ENCODE measurements around the gene MRPL20. TPM values are rescaled to one million over a fixed set of nuclear protein-coding genes. Genes with fewer than 3 reads are reported as not detected.

The MRPL20 gene
- total RNA-seq, 4 donors from 2014 or later = 93.6 to 119 (median 109) TPM

- Histone ChIP-seq H3K36me3 (peaks cover 17% of the 10 kb centered on the region), H3K9me3 (no peaks in the 10 kb centered on the region), H3K4me3 (no peak overlapping the region), H3K4me1 (peaks cover 9% of the 10 kb centered on the region), H3K27ac (no peak overlapping the region), H3K27me3 (no peaks in the 10 kb centered on the region)
- 84% methylated on average over 5 of the region's 16 CpGs for WGBS
- TF ChIP-seq EP300 (IDR thresholded peaks at IDR 0.05) = no peak
- no peak for TF ChIP-seq CTCF (IDR thresholded peaks at IDR 0.05)
- no peak for TF ChIP-seq POLR2AphosphoS5 (IDR thresholded peaks at IDR 0.05)
- TF ChIP-seq POLR2A (IDR thresholded peaks at IDR 0.05) = no peak
- no peak for DNase-seq (ENCODE audit: low spot score in 2 of 2)
Measured at GRCh38 chr1:1380860-1381259, 26.2 kb downstream of the MRPL20 start.

GRCh38 chr1:1377540-1378205, 29.4 kb downstream of the MRPL20 start:
- H3K36me3 ChIP-seq = peaks cover 15% of the 10 kb centered on the region
- H3K27me3 ChIP-seq = no peaks in the 10 kb centered on the region
- H3K4me1 ChIP-seq = peaks cover 29% of the 10 kb centered on the region
- DNase-seq (ENCODE audit: low spot score in 2 of 2) = no peak
- TF ChIP-seq CTCF (IDR thresholded peaks at IDR 0.05) (no peak), POLR2A (IDR thresholded peaks at IDR 0.05) (no peak), EP300 (IDR thresholded peaks at IDR 0.05) (no peak), POLR2AphosphoS5 (IDR thresholded peaks at IDR 0.05) (no peak)
- H3K4me3 ChIP-seq = no peak overlapping the region
- H3K27ac ChIP-seq = no peak overlapping the region
- WGBS = 92% methylated on average over 16 of the region's 16 CpGs
- H3K9me3 ChIP-seq = no peaks in the 10 kb centered on the region

GRCh38 chr1:1376551-1377226, 30.4 kb downstream of the MRPL20 start:
- no peak overlapping the region for H3K4me3 ChIP-seq
- WGBS = 81% methylated on average over 10 of the region's 10 CpGs
- H3K27me3 ChIP-seq = no peaks in the 10 kb centered on the region
- H3K4me1 ChIP-seq = peaks cover 38% of the 10 kb centered on the region
- peak overlapping the region; percentile 90 for H3K27ac ChIP-seq
- no peak for DNase-seq (ENCODE audit: low spot score in 2 of 2)
- no peaks in the 10 kb centered on the region for H3K9me3 ChIP-seq
- TF ChIP-seq POLR2A (IDR thresholded peaks at IDR 0.05) (no peak), CTCF (IDR thresholded peaks at IDR 0.05) (no peak), EP300 (IDR thresholded peaks at IDR 0.05) (no peak), POLR2AphosphoS5 (IDR thresholded peaks at IDR 0.05) (no peak)
- peaks cover 12% of the 10 kb centered on the region for H3K36me3 ChIP-seq

GRCh38 chr1:1374929-1375662, 32.0 kb downstream of the MRPL20 start, which contains the start of gene AURKAIP1:
Gene AURKAIP1 (minus strand): TSS chr1:1375207. CDS start chr1:1374756, 451 bp downstream.
- no peaks in the 10 kb centered on the region for H3K27me3 ChIP-seq
- H3K4me1 ChIP-seq = peaks cover 46% of the 10 kb centered on the region
- peak within 1 kb of the TSS; percentile 90 for H3K27ac ChIP-seq
- DNase-seq (ENCODE audit: low spot score in 2 of 2) = peak; percentile 99
- WGBS = under 1% methylated on average over 34 of the region's 85 CpGs
- H3K4me3 ChIP-seq = peak within 1 kb of the TSS; percentile 99
- TF ChIP-seq POLR2AphosphoS5 (IDR thresholded peaks at IDR 0.05) (peak in 2 of 3 donors; percentile 98 to 99), EP300 (IDR thresholded peaks at IDR 0.05) (no peak), CTCF (IDR thresholded peaks at IDR 0.05) (peak in 1 of 2 donors; percentile 29), POLR2A (IDR thresholded peaks at IDR 0.05) (peak in 1 of 2 donors; percentile 15)
- H3K36me3 ChIP-seq = peaks cover 7% of the 10 kb centered on the region
- no peaks in the 10 kb centered on the region for H3K9me3 ChIP-seq

DNA sequence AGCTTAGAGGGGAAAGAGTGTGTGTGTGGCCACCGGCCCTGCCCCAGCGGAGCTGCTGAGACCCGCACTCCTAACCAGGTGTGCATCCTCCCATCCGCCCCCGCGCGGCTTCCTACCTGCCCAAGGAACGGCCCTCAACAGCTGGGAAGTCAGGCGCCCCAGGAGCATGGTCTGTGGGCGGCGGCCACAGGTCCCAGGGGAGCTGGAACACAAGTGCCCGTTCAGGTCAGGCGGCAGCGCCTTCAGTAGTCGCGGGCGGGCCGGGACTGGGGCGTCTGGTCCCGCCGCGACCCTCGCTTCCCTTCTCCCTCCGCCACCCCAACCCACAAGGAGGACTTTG, 32.5 kb downstream of the MRPL20 start:
- Histone ChIP-seq H3K9me3 (no peaks in the 10 kb centered on the region), H3K36me3 (peaks cover 7% of the 10 kb centered on the region), H3K27me3 (no peaks in the 10 kb centered on the region), H3K27ac (peak overlapping the region; percentile 90), H3K4me3 (peak overlapping the region; percentile 99), H3K4me1 (peaks cover 46% of the 10 kb centered on the region)
- peak in 1 of 2 donors; percentile 75 for DNase-seq (ENCODE audit: low spot score in 2 of 2)
- TF ChIP-seq POLR2AphosphoS5 (IDR thresholded peaks at IDR 0.05) (no peak), CTCF (IDR thresholded peaks at IDR 0.05) (no peak), EP300 (IDR thresholded peaks at IDR 0.05) (no peak), POLR2A (IDR thresholded peaks at IDR 0.05) (no peak)
- 0% methylated on average over 13 of the region's 24 CpGs for WGBS

All from suprapubic skin (tissue), 4 donors.